Karpas-422 (cell line): Measurements from ENCODE around the gene GBA2. TPM values are rescaled to one million over a fixed set of nuclear protein-coding genes. Genes with fewer than 3 reads are reported as not detected.

ENCODE experiments used
- DNase-seq: peaks from one replicate; pipeline ENCODE4 v3.0.0-alpha.2; 2015
- H2AFZ ChIP-seq: fragments of 200-600 bp; sonication (generic); 2 replicates; pipeline ENCODE4 v1.6.1; 2014; ENCODE audit warnings: antibody characterized with exemption, low read length, mixed read lengths
- H3K27ac ChIP-seq: fragments of 200-600 bp; sonication (generic); 2 replicates; pipeline ENCODE4 v1.5.1; 2014; ENCODE audit warnings: mild to moderate bottlenecking, low read length, moderate library complexity
- H3K27me3 ChIP-seq: fragments of 200-600 bp; sonication (generic); 2 replicates; pipeline ENCODE4 v1.6.1; 2014; ENCODE audit warnings: low read length, mixed read lengths
- H3K36me3 ChIP-seq: fragments of 200-600 bp; sonication (generic); 2 replicates; pipeline ENCODE4 v1.6.1; 2014; ENCODE audit warnings: low read length, mixed read lengths; ENCODE audit not compliant: insufficient read depth
- H3K4me1 ChIP-seq: fragments of 200-600 bp; sonication (generic); 2 replicates; pipeline ENCODE4 v1.6.1; 2014; ENCODE audit warnings: mild to moderate bottlenecking, low read length, mixed read lengths
- H3K4me2 ChIP-seq: fragments of 200-600 bp; sonication (generic); 2 replicates; pipeline ENCODE4 v1.6.1; 2014; ENCODE audit warnings: low read length, low read depth, mild to moderate bottlenecking; ENCODE audit not compliant: poor library complexity, severe bottlenecking
- H3K4me3 ChIP-seq: fragments of 200-600 bp; sonication (generic); 2 replicates; pipeline ENCODE4 v1.5.1; 2014; ENCODE audit warnings: mild to moderate bottlenecking, antibody characterized with exemption, low read length, mixed read lengths
- H3K79me2 ChIP-seq: fragments of 200-600 bp; sonication (generic); 2 replicates; pipeline ENCODE4 v1.6.1; 2014; ENCODE audit warnings: mild to moderate bottlenecking, low read length, mixed read lengths
- H3K9ac ChIP-seq: fragments of 200-600 bp; sonication (generic); 2 replicates; pipeline ENCODE4 v1.6.0; 2014; ENCODE audit warnings: low read length
- H3K9me2 ChIP-seq: fragments of 200-600 bp; sonication (generic), shearing (Covaris generic); replicated peaks from 2 replicates; pipeline ENCODE4 v1.6.0; 2014; ENCODE audit warnings: mild to moderate bottlenecking, low read length, moderate library complexity; ENCODE audit not compliant: insufficient read depth
- H3K9me3 ChIP-seq: fragments of 300-700, 200-600 bp; sonication (generic); 2 replicates; pipeline ENCODE4 v1.6.1; 2014; ENCODE audit warnings: low read length, mixed read lengths
- H4K20me1 ChIP-seq: fragments of 200-600 bp; sonication (generic); 2 replicates; pipeline ENCODE4 v1.6.1; 2014; ENCODE audit warnings: mild to moderate bottlenecking, antibody characterized with exemption, low read length, low read depth; ENCODE audit not compliant: insufficient read depth
- total RNA-seq: library from RNA; depleted of rRNA; stranded (reverse); fragments of >200 nt; shearing (Covaris generic); gene quantifications from 2 replicates; pipeline ENCODE4 v1.2.3, GENCODE V29; 2014; ENCODE audit warnings: low replicate concordance

GBA2 gene
- total RNA-seq, 1 experiment from 2014 or later, result 54.9 TPM

GRCh38 chr9:35741740-35742139, 7.3 kb downstream of the GBA2 start:
- Histone ChIP-seq H3K27me3 (no peaks in the 10 kb centered on the region), H3K9ac (no peak overlapping the region), H3K9me2 (no peaks in the 10 kb centered on the region), H2AFZ (no peak overlapping the region), H3K4me3 (no peak overlapping the region), H3K27ac (no peak overlapping the region), H3K79me2 (peaks cover 38% of the 10 kb centered on the region), H3K4me1 (peaks cover 15% of the 10 kb centered on the region), H3K4me2 (no peak overlapping the region), H3K36me3 (peaks cover 35% of the 10 kb centered on the region), H3K9me3 (no peaks in the 10 kb centered on the region), H4K20me1 (peaks cover 12% of the 10 kb centered on the region)
- no peak for DNase-seq

GRCh38 chr9:35740243-35740642, 8.8 kb downstream of the GBA2 start:
- H3K9ac ChIP-seq, result no peak overlapping the region
- H2AFZ ChIP-seq, result no peak overlapping the region
- no peaks in the 10 kb centered on the region for H3K27me3 ChIP-seq
- H3K9me3 ChIP-seq, result no peaks in the 10 kb centered on the region
- no peak overlapping the region for H3K4me3 ChIP-seq
- H3K4me2 ChIP-seq, result no peak overlapping the region
- H3K79me2 ChIP-seq, result peaks cover 26% of the 10 kb centered on the region
- no peak overlapping the region for H3K27ac ChIP-seq
- DNase-seq, result no peak
- H3K36me3 ChIP-seq, result peaks cover 37% of the 10 kb centered on the region
- H3K9me2 ChIP-seq, result no peaks in the 10 kb centered on the region
- H3K4me1 ChIP-seq, result no peaks in the 10 kb centered on the region; the same call in 1 of the 2 replicates
- no peaks in the 10 kb centered on the region; the same call in 1 of the 2 replicates for H4K20me1 ChIP-seq

GRCh38 chr9:35738924-35739323, 10.1 kb downstream of the GBA2 start:
- no peak overlapping the region for H3K27ac ChIP-seq
- H3K9me2 ChIP-seq, result no peaks in the 10 kb centered on the region
- H3K79me2 ChIP-seq, result peaks cover 14% of the 10 kb centered on the region
- peaks cover 31% of the 10 kb centered on the region for H3K36me3 ChIP-seq
- no peaks in the 10 kb centered on the region for H3K9me3 ChIP-seq
- H3K4me1 ChIP-seq, result peaks cover 6% of the 10 kb centered on the region
- H2AFZ ChIP-seq, result no peak overlapping the region
- no peak for DNase-seq
- H4K20me1 ChIP-seq, result no peaks in the 10 kb centered on the region; the same call in 1 of the 2 replicates
- H3K4me3 ChIP-seq, result no peak overlapping the region
- no peak overlapping the region for H3K4me2 ChIP-seq
- no peaks in the 10 kb centered on the region for H3K27me3 ChIP-seq
- no peak overlapping the region for H3K9ac ChIP-seq

GRCh38 chr9:35738186-35738585, 10.8 kb downstream of the GBA2 start:
- DNase-seq, result no peak
- no peaks in the 10 kb centered on the region for H3K9me3 ChIP-seq
- H3K4me2 ChIP-seq, result no peak overlapping the region
- no peaks in the 10 kb centered on the region for H3K27me3 ChIP-seq
- no peaks in the 10 kb centered on the region for H3K9me2 ChIP-seq
- no peaks in the 10 kb centered on the region for H4K20me1 ChIP-seq
- peaks cover 23% of the 10 kb centered on the region for H3K36me3 ChIP-seq
- H2AFZ ChIP-seq, result no peak overlapping the region
- H3K79me2 ChIP-seq, result peaks cover 8% of the 10 kb centered on the region
- H3K9ac ChIP-seq, result no peak overlapping the region
- H3K27ac ChIP-seq, result no peak overlapping the region
- H3K4me3 ChIP-seq, result no peak overlapping the region
- H3K4me1 ChIP-seq, result peaks cover 14% of the 10 kb centered on the region

- no peak overlapping the region for H3K9ac ChIP-seq
- peaks cover 18% of the 10 kb centered on the region for H3K4me1 ChIP-seq
- no peaks in the 10 kb centered on the region for H3K9me2 ChIP-seq
- H3K27me3 ChIP-seq, result no peaks in the 10 kb centered on the region
- no peak overlapping the region for H3K4me3 ChIP-seq
- H3K9me3 ChIP-seq, result no peaks in the 10 kb centered on the region
- no peaks in the 10 kb centered on the region for H4K20me1 ChIP-seq
- no peak overlapping the region for H3K27ac ChIP-seq
- H3K36me3 ChIP-seq, result peaks cover 18% of the 10 kb centered on the region
- H3K79me2 ChIP-seq, result peaks cover 8% of the 10 kb centered on the region
- no peak for DNase-seq
- H3K4me2 ChIP-seq, result no peak overlapping the region
- H2AFZ ChIP-seq, result no peak overlapping the region
Measured at GRCh38 chr9:35737143-35737542, 11.9 kb downstream of the GBA2 start.

GRCh38 chr9:35736201-35736633, 12.8 kb downstream of the GBA2 start:
- Histone ChIP-seq H3K4me2 (no peak overlapping the region), H3K27ac (no peak overlapping the region), H3K9ac (peak overlapping the region; percentile 30; the same call in 1 of the 2 replicates), H3K9me2 (no peaks in the 10 kb centered on the region), H3K27me3 (no peaks in the 10 kb centered on the region), H3K36me3 (peaks cover 18% of the 10 kb centered on the region), H3K9me3 (no peaks in the 10 kb centered on the region), H3K4me3 (no peak overlapping the region), H2AFZ (no peak overlapping the region), H3K4me1 (peaks cover 19% of the 10 kb centered on the region), H4K20me1 (no peaks in the 10 kb centered on the region), H3K79me2 (peaks cover 14% of the 10 kb centered on the region)
- DNase-seq, result peak; percentile 92

- peaks cover 12% of the 10 kb centered on the region; the same call in 1 of the 2 replicates for H3K36me3 ChIP-seq
- peak overlapping the region; percentile 97 for H3K4me2 ChIP-seq
- H3K4me1 ChIP-seq, result peaks cover 40% of the 10 kb centered on the region
- no peaks in the 10 kb centered on the region for H3K9me3 ChIP-seq
- H4K20me1 ChIP-seq, result no peaks in the 10 kb centered on the region
- no peak overlapping the region for H3K4me3 ChIP-seq
- H3K27ac ChIP-seq, result peak overlapping the region; percentile 79; the same call in 1 of the 2 replicates
- H3K9ac ChIP-seq, result no peak overlapping the region
- DNase-seq, result no peak
- no peak overlapping the region for H2AFZ ChIP-seq
- no peaks in the 10 kb centered on the region for H3K9me2 ChIP-seq
- H3K79me2 ChIP-seq, result peaks cover 35% of the 10 kb centered on the region
- H3K27me3 ChIP-seq, result no peaks in the 10 kb centered on the region
Measured at GRCh38 chr9:35734096-35734495, 14.9 kb downstream of the GBA2 start.

GRCh38 chr9:35732800-35733541, 16.1 kb downstream of the GBA2 start:
- Histone ChIP-seq H3K4me1 (peaks cover 52% of the 10 kb centered on the region), H2AFZ (peak overlapping the region; percentile 58; the same call in 1 of the 2 replicates)
- peak; percentile 81 for DNase-seq

More at GRCh38 chr9:35732800-35733541, 16.1 kb downstream of the GBA2 start:
- Histone ChIP-seq H3K36me3 (peaks cover 17% of the 10 kb centered on the region; the same call in 1 of the 2 replicates), H3K9me2 (no peaks in the 10 kb centered on the region), H3K79me2 (peaks cover 46% of the 10 kb centered on the region), H3K9me3 (no peaks in the 10 kb centered on the region), H3K9ac (peak overlapping the region; percentile 86), H3K27me3 (no peaks in the 10 kb centered on the region), H3K27ac (peak overlapping the region; percentile 79), H4K20me1 (peaks cover under 1% of the 10 kb centered on the region; the same call in 1 of the 2 replicates), H3K4me3 (peak overlapping the region; percentile 93), H3K4me2 (peak overlapping the region; percentile 97)
